ENCODE results near the gene PNPLA2.

PNPLA2 gene

GRCh38 chr11:863910-864827 is 45.5 kb downstream of the PNPLA2 start:
- Histone ChIP-seq H3K4me3 (no peak overlapping the region), H3K27me3 (no peaks in the 10 kb centered on the region), H3K9me3 (no peaks in the 10 kb centered on the region), H3K4me1 (peaks cover 0 to 23% (median 9%) of the 10 kb centered on the region in 4 donors), H3K36me3 (peaks cover 0 to 68% (median 40%) of the 10 kb centered on the region in 3 donors), H3K27ac (no peak overlapping the region)
- no peak for DNase-seq
- intact Hi-C loops (cut with DNase I; ENCODE audit: low total_unique reads) = no loop called here
- TF ChIP-seq CTCF (IDR thresholded peaks at IDR 0.05) = no peak

- H3K4me1 ChIP-seq = peaks cover 0 to 17% (median 3%) of the 10 kb centered on the region in 4 donors
- H3K4me3 ChIP-seq = no peak overlapping the region
- H3K36me3 ChIP-seq = peaks cover 0 to 76% (median 40%) of the 10 kb centered on the region in 3 donors
- no peaks in the 10 kb centered on the region for H3K27me3 ChIP-seq
- no peaks in the 10 kb centered on the region for H3K9me3 ChIP-seq
- intact Hi-C loops (cut with DNase I; ENCODE audit: low total_unique reads) = no loop called here
- no peak for DNase-seq
- H3K27ac ChIP-seq = no peak overlapping the region
- no peak for TF ChIP-seq CTCF (IDR thresholded peaks at IDR 0.05)
These were observed 46.2 kb downstream of the PNPLA2 start for GRCh38 chr11:864898-865297.

GRCh38 chr11:865462-866430 is 47.0 kb downstream of the PNPLA2 start:
- no peak for TF ChIP-seq CTCF (IDR thresholded peaks at IDR 0.05)
- Histone ChIP-seq H3K36me3 (peaks cover 0 to 81% (median 40%) of the 10 kb centered on the region in 3 donors), H3K4me3 (no peak overlapping the region), H3K9me3 (no peaks in the 10 kb centered on the region), H3K27me3 (no peaks in the 10 kb centered on the region), H3K27ac (no peak overlapping the region), H3K4me1 (peaks cover 0 to 12% (median 0%) of the 10 kb centered on the region in 4 donors)
- no peak for DNase-seq
- intact Hi-C loops (cut with DNase I; ENCODE audit: low total_unique reads) = no loop called here

- Histone ChIP-seq H3K36me3 (peaks cover 0 to 81% (median 40%) of the 10 kb centered on the region in 3 donors), H3K27ac (no peak overlapping the region), H3K4me3 (no peak overlapping the region), H3K4me1 (peaks cover 0 to 12% (median 0%) of the 10 kb centered on the region in 4 donors), H3K27me3 (no peaks in the 10 kb centered on the region), H3K9me3 (no peaks in the 10 kb centered on the region)
- DNase-seq = no peak
- intact Hi-C loops (cut with DNase I; ENCODE audit: low total_unique reads) = no loop called here
- TF ChIP-seq CTCF (IDR thresholded peaks at IDR 0.05) = no peak
These were observed 47.8 kb downstream of the PNPLA2 start for GRCh38 chr11:866481-866880.

- no peak for DNase-seq
- H3K27ac ChIP-seq = no peak overlapping the region
- H3K36me3 ChIP-seq = peaks cover 0 to 79% (median 35%) of the 10 kb centered on the region in 3 donors
- no peak for TF ChIP-seq CTCF (IDR thresholded peaks at IDR 0.05)
- H3K27me3 ChIP-seq = no peaks in the 10 kb centered on the region
- no peaks in the 10 kb centered on the region for H3K9me3 ChIP-seq
- intact Hi-C loops (cut with DNase I; ENCODE audit: low total_unique reads) = no loop called here
- no peaks in the 10 kb centered on the region for H3K4me1 ChIP-seq
- no peak overlapping the region for H3K4me3 ChIP-seq
These were observed 49.2 kb downstream of the PNPLA2 start for GRCh38 chr11:867856-868358.

Measured in tibial artery (tissue), 4 donors.